ENCODE results near the gene COL20A1. TPM values are rescaled to one million over a fixed set of nuclear protein-coding genes. Genes with fewer than 3 reads are reported as not detected.

The COL20A1 gene
- total and polyA plus RNA-seq, 2 donors (not counting 1 experiment from before 2014, with no cell fraction given): not detected

GRCh38 chr20:63359937-63360849 is 67.2 kb downstream of the COL20A1 start:
- H3K4me3 ChIP-seq (replicated peaks in 1 of 4; ENCODE audit: control extremely low read depth in 1 of 4, insufficient read depth in 1 of 4, low read depth in 3 of 4, low read length in 4 of 4): no peak overlapping the region

GRCh38 chr20:63360850-63361518 is 68.0 kb downstream of the COL20A1 start, which contains the start of gene CHRNA4:
TSS of gene CHRNA4 (minus strand) at chr20:63361349. CDS start at chr20:63361165, 184 bp downstream.
- no peak within 1 kb of the TSS for H3K9ac ChIP-seq (ENCODE audit: insufficient read depth, low read length)
- no peak within 1 kb of the TSS for H3K4me2 ChIP-seq (ENCODE audit: extremely low read depth, insufficient read depth, low read length)
- H3K79me2 ChIP-seq (ENCODE audit: control insufficient read depth, insufficient read depth, low read length): no peaks in the 10 kb centered on the region
- H3K27me3 ChIP-seq (ENCODE audit: control insufficient read depth, insufficient read depth, low read length): no peaks in the 10 kb centered on the region
- TF ChIP-seq CTCF (conservative IDR thresholded peaks at IDR 0.05 in 1 of 2, IDR thresholded peaks at IDR 0.05 in 1 of 2; ENCODE audit: low read depth in 1 of 2, low read length in 2 of 2): no peak
- TF ChIP-seq EZH2 (IDR thresholded peaks at IDR 0.05; ENCODE audit: low read length, missing control alignments): no peak
- no peak within 1 kb of the TSS for H2AFZ ChIP-seq (ENCODE audit: low read length)
- no peaks in the 10 kb centered on the region for H3K36me3 ChIP-seq (ENCODE audit: control insufficient read depth, insufficient read depth, low read length)
- DNase-seq (ENCODE audit: low read depth in 2 of 2): no peak
- no peak within 1 kb of the TSS for H3K4me3 ChIP-seq (replicated peaks in 1 of 4; ENCODE audit: control extremely low read depth in 1 of 4, insufficient read depth in 1 of 4, low read depth in 3 of 4, low read length in 4 of 4)
- no peaks in the 10 kb centered on the region for H4K20me1 ChIP-seq (ENCODE audit: control insufficient read depth, extremely low read depth, insufficient read depth, low read length)
- no peaks in the 10 kb centered on the region for H3K4me1 ChIP-seq (ENCODE audit: control insufficient read depth, extremely low read depth, insufficient read depth, low read length)
- H3K9me3 ChIP-seq (ENCODE audit: control insufficient read depth, insufficient read depth, low read depth, low read length): no peaks in the 10 kb centered on the region
- no peak within 1 kb of the TSS for H3K27ac ChIP-seq (ENCODE audit: insufficient read depth, low read length)

More at GRCh38 chr20:63359937-63360849, 67.2 kb downstream of the COL20A1 start:
- no peak overlapping the region for H3K27ac ChIP-seq (ENCODE audit: insufficient read depth, low read length)
- H3K79me2 ChIP-seq (ENCODE audit: control insufficient read depth, insufficient read depth, low read length): no peaks in the 10 kb centered on the region
- H3K27me3 ChIP-seq (ENCODE audit: control insufficient read depth, insufficient read depth, low read length): no peaks in the 10 kb centered on the region
- H3K4me1 ChIP-seq (ENCODE audit: control insufficient read depth, extremely low read depth, insufficient read depth, low read length): no peaks in the 10 kb centered on the region
- no peaks in the 10 kb centered on the region for H4K20me1 ChIP-seq (ENCODE audit: control insufficient read depth, extremely low read depth, insufficient read depth, low read length)
- H3K9ac ChIP-seq (ENCODE audit: insufficient read depth, low read length): no peak overlapping the region
- no peak for TF ChIP-seq EZH2 (IDR thresholded peaks at IDR 0.05; ENCODE audit: low read length, missing control alignments)
- no peak overlapping the region for H3K4me2 ChIP-seq (ENCODE audit: extremely low read depth, insufficient read depth, low read length)
- H2AFZ ChIP-seq (ENCODE audit: low read length): no peak overlapping the region
- no peaks in the 10 kb centered on the region for H3K36me3 ChIP-seq (ENCODE audit: control insufficient read depth, insufficient read depth, low read length)
- no peak for DNase-seq (ENCODE audit: low read depth in 2 of 2)
- no peaks in the 10 kb centered on the region for H3K9me3 ChIP-seq (ENCODE audit: control insufficient read depth, insufficient read depth, low read depth, low read length)

- Histone ChIP-seq H3K9ac (ENCODE audit: insufficient read depth, low read length) (no peak overlapping the region), H3K27me3 (ENCODE audit: control insufficient read depth, insufficient read depth, low read length) (no peaks in the 10 kb centered on the region), H3K36me3 (ENCODE audit: control insufficient read depth, insufficient read depth, low read length) (no peaks in the 10 kb centered on the region), H3K79me2 (ENCODE audit: control insufficient read depth, insufficient read depth, low read length) (no peaks in the 10 kb centered on the region), H3K4me2 (ENCODE audit: extremely low read depth, insufficient read depth, low read length) (no peak overlapping the region), H3K4me1 (ENCODE audit: control insufficient read depth, extremely low read depth, insufficient read depth, low read length) (no peaks in the 10 kb centered on the region), H2AFZ (ENCODE audit: low read length) (no peak overlapping the region), H4K20me1 (ENCODE audit: control insufficient read depth, extremely low read depth, insufficient read depth, low read length) (no peaks in the 10 kb centered on the region), H3K4me3 (replicated peaks in 1 of 4; ENCODE audit: control extremely low read depth in 1 of 4, insufficient read depth in 1 of 4, low read depth in 3 of 4, low read length in 4 of 4) (no peak overlapping the region), H3K9me3 (ENCODE audit: control insufficient read depth, insufficient read depth, low read depth, low read length) (no peaks in the 10 kb centered on the region), H3K27ac (ENCODE audit: insufficient read depth, low read length) (no peak overlapping the region)
- no peak for DNase-seq (ENCODE audit: low read depth in 2 of 2)
- TF ChIP-seq CTCF (conservative IDR thresholded peaks at IDR 0.05 in 1 of 2, IDR thresholded peaks at IDR 0.05 in 1 of 2; ENCODE audit: low read depth in 1 of 2, low read length in 2 of 2): no peak
- no peak for TF ChIP-seq EZH2 (IDR thresholded peaks at IDR 0.05; ENCODE audit: low read length, missing control alignments)
Observed at GRCh38 chr20:63361519-63362435, 68.8 kb downstream of the COL20A1 start.

Measured in fibroblast of lung (primary cell).